Colon (tissue), 2 donors: ENCODE measurements around the gene NTRK2.

ENCODE experiments used
- FAIRE-seq: peaks from 2 replicates; lab custom pipeline; 2012; peaks lifted over from hg19 to GRCh38; lab: Jason Lieb, UNC
- donor health status: control.
- donor health status: control.

Gene NTRK2

DNA sequence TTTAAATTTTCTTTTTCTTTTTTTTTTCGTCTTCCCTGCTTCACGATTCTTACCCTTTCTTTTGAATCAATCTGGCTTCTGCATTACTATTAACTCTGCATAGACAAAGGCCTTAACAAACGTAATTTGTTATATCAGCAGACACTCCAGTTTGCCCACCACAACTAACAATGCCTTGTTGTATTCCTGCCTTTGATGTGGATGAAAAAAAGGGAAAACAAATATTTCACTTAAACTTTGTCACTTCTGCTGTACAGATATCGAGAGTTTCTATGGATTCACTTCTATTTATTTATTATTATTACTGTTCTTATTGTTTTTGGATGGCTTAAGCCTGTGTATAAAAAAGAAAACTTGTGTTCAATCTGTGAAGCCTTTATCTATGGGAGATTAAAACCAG, 352.2 kb downstream of the NTRK2 start:
- no peak for FAIRE-seq

GRCh38 chr9:85024374-85024773, 354.8 kb downstream of the NTRK2 start:
- no peak for FAIRE-seq

DNA sequence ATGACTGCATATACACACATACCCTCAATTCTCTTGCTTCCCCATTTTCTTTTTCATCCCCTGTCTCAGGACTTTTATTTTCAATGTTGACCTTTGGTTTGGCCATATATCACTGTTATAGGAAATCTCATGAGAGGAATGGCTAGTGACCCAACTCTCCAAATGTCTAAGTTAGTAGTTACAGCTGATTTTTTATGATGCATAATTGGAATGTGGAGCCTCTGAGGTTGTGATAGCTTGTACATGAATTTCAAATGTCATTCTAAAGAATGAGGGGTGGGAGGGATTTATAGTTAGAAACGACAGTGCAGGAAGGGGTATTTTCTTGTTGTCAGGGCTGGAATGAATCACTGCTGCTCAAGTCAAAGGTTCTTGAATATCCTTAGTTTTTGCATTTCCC, 356.1 kb downstream of the NTRK2 start:
- FAIRE-seq, result no peak

DNA sequence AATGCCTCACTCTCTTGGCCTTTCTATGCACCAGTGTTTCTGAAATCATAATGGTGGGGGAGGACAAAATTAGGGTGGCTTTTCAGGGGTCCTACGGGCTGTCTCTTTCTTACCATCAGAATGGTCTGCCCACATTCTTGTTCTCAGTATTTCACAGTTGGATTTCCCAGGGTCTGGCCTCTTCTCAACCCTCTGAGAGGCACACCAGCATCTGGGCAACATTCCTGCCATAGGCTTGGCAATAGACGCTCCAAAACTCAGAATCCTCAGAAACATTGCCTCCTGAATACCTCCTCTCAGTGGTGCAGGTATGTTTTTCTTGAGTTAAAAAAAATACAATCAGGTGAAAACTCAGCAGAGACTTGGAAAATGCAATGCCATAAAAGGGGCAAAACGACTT, 358.3 kb downstream of the NTRK2 start:
- no peak for FAIRE-seq

DNA sequence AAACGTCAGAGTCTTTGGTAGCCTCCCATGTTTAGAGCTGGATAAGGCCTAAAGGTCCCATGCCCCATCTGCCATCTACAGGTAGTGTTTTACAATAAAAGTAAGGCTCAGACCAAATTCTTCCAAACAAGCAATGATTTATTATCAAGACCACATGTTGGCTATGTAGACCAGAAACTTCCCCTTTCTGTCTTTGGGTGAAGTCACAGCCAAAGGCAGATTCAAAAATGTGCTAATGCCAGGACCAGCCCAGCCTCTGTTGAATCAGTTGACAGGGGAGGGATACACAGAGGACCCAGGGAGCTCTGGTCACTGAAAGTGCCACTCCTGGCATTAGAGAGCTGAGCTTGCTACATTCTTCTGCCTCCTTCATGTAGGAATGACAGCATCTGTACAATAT, 360.8 kb downstream of the NTRK2 start:
- FAIRE-seq, result no peak

DNA sequence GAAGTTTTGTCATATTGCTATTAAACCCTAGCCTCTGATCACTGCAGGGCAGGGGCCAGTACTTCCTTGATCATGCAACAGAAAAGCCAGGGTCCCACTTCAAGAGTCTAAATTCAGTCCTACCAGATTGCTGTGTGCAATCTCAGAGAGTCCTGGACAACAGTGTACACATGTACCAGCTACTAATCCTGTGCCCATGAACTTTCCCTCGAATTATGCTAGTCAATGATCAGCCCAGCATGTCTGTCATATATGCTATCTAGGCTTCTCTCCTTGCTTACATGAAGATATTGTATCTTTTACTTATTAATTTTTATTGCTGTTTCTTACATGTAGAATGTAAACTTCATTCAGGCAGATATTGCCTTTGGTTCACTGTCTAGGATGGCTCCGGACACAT, 367.0 kb downstream of the NTRK2 start:
- no peak for FAIRE-seq

GRCh38 chr9:85038061-85038460, 368.5 kb downstream of the NTRK2 start:
- no peak for FAIRE-seq

- no peak for FAIRE-seq
These were observed 369.5 kb downstream of the NTRK2 start for GRCh38 chr9:85038824-85039608.

DNA sequence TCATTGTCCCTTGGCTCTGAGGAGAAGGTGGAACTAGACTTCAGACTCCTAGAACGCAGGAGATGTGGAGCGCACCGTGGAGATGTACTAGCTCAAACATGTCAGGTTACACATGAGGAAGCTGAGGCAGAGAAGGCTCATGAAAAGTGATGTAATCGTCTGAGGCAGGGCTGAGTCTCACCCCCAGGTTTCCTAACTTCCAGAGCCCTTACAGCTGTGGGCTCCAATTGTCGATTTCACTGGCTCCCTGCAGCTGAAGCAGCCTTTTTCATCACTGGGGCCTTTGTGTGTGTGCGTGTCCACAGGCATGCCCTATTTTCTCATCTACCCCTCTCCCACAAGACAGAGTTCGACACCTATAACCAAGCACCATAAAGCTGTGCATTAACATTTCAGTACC, 370.6 kb downstream of the NTRK2 start:
- no peak for FAIRE-seq

DNA sequence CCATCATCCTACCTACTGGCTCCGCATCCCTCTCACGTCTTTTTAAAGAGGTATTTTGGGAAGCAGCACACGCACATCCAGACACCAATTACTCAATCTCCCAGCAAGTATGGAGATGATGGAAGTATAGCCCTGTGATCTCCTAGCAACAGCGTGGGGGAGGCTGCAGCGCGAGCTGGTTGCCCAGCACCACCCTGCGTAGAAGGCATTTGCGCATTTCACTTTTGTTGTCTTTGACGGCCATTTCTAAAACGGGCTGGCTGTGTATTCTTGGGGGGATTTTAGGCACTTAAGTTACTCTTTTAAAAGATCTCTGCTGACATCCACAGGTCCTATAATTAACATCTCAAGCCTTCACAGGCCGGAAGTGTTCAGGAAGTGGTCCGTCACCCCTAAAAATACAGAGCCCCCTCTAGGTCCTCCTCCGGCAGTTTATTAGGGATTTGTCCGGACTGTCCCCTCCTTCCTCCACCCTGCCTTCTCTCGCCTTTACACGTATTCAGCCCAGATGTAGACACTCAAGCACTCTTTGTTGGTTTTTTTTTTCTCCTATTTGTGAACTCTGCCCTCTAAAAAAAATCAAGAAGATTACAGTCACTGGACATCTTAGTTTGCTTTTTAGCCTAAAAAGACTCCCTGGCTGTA, 371.4 kb downstream of the NTRK2 start:
- FAIRE-seq, result no peak

DNA sequence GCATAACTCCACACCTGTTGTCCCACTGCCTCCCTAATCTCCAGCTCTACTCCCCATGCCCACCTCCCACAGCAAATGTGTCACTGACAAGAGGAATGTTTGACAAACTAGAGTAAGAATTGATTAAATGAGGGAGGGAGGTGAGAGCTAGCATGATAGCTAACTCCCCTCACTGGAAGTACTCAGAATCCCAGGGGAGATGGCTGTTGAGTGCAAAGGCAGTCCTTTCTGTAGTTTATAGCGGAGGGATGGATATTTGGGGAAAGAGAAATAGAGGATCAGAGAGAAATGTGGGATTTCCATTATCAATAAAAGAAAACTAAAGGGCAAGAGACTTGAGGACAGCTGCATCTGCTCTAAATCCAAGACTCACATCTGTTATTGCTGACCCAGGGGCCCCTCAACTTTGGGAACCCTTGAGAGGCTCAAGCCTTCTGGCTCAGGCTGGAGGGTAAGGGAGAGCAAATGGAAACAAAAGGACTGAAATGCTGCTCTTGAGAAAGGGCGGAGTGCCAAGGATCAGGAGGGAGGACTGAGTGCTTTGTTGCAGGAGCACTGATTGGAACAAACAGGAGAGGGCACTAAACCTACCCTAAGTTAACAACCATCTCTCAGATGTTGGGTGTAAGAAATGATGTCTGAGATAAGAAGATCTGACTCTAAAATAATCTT, 372.1 kb downstream of the NTRK2 start:
- no peak for FAIRE-seq

DNA sequence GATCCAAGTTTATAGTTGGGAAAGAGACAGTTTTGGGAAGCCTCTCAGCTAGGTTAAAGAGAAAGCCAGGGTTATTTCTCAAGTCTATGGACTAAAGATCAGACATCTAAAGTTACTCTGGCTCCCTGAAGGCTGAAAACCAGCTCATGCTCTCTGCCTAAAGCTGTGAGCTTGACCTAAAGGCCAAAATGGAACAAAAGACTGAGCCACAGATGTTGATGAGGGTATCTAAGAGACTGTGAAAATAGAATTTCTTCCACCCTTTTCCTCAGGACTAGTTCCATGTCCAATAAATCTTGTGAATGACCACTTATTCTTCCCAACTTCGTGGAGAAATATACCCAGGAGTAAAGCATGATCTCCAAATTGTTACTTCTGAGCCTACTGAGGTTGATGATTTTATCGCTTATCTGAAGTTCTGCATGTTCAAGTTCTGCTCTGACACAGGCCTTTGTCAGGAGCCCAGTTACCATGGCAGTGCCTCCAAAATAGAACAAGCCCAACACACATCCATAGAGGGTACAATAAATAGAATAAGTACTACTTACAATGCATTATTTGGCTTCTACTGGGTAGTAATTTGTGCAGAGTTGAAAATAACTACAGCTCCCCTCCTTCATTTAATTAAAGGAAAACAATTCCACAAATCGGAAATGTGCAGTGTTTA, 373.6 kb downstream of the NTRK2 start:
- FAIRE-seq, result no peak

- no peak for FAIRE-seq
These were observed 375.7 kb downstream of the NTRK2 start for GRCh38 chr9:85045271-85045670.

- no peak for FAIRE-seq
These were observed 376.9 kb downstream of the NTRK2 start for GRCh38 chr9:85046475-85046874.

DNA sequence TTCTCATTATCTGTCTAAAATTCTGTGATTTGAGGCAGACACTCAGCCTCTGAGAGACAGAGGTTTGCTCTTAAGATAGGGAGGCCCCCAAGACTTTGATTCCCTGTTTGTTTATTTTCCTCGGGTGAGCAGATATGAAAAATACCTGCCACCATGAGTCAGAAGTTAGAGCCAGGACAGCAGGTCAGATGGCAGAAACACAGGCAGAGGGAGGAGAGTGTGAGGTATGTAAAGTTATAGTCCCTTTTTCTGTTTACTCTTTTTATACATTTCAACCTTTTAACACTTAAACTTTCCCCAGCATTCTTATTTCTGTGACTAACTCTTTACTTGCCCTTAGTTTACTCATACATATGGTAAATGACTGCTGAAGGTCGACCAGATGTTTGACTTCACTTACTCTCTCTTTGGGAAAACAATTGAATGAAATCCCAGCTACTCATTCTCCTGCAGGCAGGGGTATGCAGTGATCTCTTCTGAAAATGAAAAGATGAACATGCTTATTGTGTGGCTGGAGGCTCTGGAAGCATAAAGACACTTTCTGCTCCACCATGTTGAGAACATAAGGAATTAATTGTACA, 383.8 kb downstream of the NTRK2 start:
- FAIRE-seq, result no peak

DNA sequence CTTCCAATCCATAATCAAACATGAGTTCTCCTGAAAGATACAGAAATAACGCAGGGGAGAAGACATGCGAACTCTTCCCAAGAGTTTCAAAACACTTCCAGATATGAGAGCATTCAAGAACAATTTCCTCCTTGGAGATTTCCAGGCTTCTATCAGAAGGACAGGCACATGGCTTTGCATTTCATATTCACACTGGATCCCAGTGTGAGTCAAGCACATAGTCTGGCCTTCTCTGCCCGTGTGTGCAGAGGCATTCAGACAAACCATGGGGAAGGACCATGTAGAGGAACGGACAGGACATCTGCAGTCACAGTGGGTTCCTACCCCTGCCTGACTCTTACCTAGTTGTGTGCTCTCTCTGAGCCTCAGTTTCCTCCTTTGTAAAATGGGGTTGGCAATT, 384.5 kb downstream of the NTRK2 start:
- no peak for FAIRE-seq

DNA sequence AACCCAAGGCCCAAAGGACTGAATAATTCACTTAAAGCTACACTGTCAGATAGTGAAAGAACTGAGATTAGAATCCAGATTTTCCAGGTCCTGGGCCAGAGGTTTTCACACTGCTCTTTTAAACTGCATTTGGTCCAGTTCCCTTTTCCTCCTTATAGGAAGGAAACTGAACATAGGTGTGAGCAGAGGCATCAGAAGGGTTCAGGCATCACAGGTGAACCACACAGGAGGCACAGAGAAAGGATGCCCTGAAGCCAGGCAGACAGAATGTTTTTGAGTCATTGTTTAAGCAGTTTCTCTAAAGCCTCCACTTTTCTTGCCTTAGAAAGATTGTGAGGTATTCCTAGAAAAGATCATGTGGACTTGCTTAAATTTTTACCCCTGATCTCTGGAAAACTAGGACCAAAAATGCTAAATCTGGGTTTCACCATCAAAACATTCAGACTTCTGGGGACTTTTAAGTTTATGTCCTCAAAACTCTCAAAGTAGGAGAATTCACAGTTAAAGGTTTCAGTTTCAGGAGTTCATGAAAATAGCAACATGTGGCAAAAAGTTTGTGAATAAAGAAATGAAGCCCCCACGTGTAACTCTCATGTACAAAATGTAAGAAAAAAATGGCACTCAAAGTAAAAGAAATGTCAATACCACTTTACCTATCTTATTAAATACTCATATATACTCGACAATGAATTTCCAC, 386.1 kb downstream of the NTRK2 start:
- FAIRE-seq, result no peak

DNA sequence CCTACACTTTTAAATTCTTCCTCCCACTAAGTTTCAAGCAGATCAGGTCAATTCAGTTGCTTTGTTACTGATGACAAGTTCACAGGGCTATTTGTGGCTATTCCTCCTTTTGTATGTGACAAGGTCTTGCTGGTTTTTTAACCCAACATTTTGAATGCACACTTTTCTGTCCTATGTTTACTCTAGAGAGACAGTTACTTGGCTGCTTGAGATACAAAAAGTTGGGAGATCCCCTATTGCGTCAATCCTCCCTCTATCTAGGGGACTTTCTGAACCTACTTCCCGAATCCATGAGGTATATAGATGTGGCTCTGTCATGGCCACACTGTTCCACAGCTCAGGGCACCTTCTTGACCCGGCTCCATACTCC, 386.7 kb downstream of the NTRK2 start:
- FAIRE-seq, result no peak

DNA sequence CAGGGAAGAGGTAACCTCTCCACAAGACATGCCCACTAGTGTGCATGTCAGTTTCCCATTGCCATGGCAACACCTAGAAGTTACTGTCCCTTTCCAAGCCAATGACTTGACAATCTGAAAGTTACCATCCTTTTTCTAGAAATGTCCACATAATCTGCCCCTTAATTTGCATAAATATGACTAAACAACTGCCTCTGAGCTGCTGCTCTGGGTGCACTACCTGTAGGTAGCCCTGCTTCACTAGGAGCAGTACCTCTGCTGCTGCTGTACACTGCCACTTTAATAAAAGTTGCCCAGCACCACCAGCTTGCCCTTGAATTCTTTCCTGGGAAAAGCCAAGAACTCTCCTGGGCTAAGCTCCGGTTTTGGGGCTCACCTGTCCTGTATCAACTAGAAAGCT, 392.4 kb downstream of the NTRK2 start:
- FAIRE-seq, result no peak

DNA sequence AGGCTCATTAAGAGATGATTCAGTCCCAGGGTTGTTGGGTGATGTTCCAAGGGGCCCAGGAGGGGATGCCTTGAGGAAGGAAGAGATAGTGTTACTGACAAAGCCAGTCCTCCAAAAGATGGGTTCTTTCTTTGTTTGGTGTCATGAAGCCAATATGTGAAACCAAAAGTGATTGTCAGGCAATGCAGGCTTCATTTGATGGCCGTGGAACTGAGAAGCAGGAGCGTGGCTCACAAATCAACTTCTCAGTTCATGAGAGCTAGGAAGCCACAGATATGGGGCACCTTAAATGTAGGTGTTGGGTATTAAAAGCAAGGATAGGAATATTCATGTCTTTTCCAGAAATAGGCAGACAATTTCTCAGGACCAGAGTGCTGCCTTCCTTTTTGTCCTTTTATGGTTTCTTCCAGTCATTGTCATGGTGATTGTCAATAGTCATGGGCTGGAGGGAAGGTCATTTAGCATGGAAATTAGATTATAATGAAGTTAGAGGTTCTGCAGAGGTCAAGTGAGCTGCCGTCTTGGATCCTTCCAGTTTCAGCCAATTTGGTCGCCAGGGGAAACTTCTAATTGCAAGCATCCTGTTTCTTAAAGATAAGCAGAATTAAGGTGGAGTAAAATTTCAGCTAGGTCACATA, 393.0 kb downstream of the NTRK2 start:
- no peak for FAIRE-seq

DNA sequence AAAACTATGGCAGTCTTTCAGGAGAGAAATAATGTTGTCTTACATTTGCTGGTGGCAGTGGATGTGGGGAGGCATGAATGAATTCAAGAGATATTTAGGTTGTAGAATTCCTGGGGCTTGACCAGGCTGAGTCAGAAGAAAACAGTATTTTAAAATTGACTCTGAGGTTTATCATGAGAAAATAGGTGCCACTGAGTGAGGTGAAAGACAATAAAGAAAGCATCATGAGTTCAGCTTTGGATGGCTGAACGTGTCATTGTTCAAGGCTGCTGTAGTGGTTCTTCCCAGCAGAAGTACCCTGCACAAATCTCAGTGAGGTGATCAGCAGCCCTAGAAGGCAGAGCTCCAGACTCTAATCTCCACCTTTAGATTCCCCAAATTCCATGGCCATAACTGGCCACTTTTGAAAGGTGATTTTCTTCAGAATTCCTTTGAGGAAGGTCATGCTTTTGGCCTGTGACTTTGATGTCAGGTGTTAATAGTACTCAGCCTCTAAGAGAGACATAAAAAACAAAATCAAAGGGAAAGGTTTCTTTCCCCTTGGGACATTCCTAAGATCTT, 395.4 kb downstream of the NTRK2 start:
- FAIRE-seq, result no peak
